PC-9 (cell line): ENCODE results near the gene NXN.

Experiments used
- EZH2 ChIP-seq: fragments of 200-600 bp; sonication (generic); IDR thresholded peaks from 2 replicates; pipeline ENCODE4 v1.8.0; 2017; ENCODE audit warnings: antibody characterized with exemption, low read depth
- TF ChIP-seq, protein P1 (sequence below): fragments of 200-600 bp; sonication (generic); conservative IDR thresholded peaks from 2 replicates; pipeline ENCODE4 v1.6.1; 2017; ENCODE audit warnings: mixed run types, antibody characterized with exemption, mild to moderate bottlenecking, moderate library complexity

DNA sequence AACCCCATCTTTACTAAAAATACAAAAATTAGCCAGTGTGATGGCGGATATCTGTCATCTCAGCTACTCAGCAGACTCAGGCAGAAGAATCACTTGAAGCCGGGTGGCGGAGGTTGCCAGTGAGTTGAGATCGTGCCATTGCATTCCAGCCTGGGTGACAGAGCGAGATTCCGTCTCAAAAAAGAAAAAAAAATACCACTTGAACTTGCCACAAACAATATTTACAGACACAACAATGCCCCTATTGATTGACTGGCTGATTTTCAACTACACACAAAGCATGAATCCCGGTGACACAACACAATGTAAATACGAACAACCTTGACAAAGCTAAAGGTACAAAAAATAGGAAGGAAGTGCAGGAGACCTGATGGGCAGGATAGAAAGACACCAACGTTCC, 49.3 kb downstream of the NXN start:
- TF ChIP-seq, protein P1, sequence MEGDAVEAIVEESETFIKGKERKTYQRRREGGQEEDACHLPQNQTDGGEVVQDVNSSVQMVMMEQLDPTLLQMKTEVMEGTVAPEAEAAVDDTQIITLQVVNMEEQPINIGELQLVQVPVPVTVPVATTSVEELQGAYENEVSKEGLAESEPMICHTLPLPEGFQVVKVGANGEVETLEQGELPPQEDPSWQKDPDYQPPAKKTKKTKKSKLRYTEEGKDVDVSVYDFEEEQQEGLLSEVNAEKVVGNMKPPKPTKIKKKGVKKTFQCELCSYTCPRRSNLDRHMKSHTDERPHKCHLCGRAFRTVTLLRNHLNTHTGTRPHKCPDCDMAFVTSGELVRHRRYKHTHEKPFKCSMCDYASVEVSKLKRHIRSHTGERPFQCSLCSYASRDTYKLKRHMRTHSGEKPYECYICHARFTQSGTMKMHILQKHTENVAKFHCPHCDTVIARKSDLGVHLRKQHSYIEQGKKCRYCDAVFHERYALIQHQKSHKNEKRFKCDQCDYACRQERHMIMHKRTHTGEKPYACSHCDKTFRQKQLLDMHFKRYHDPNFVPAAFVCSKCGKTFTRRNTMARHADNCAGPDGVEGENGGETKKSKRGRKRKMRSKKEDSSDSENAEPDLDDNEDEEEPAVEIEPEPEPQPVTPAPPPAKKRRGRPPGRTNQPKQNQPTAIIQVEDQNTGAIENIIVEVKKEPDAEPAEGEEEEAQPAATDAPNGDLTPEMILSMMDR: no peak
- TF ChIP-seq EZH2: no peak
